ENCODE data around the gene CAMP.

The CAMP gene

GRCh38 chr3:48238531-48239085 is 15.3 kb downstream of the CAMP start:
- Histone ChIP-seq H3K4me3 (replicated peaks; ENCODE audit: insufficient read depth, low read length) (no peak overlapping the region), H3K27me3 (ENCODE audit: insufficient read depth, poor library complexity, severe bottlenecking) (no peaks in the 10 kb centered on the region), H3K27ac (replicated peaks) (no peak overlapping the region)
- DNase-seq (ENCODE audit: low read depth in 1 of 2, low spot score in 1 of 2): no peak
- TF ChIP-seq CTCF (IDR thresholded peaks at IDR 0.05; ENCODE audit: insufficient read depth, low read length) (no peak), POLR2AphosphoS5 (IDR thresholded peaks at IDR 0.05; ENCODE audit: low read depth) (no peak), GABPA (IDR thresholded peaks at IDR 0.05; ENCODE audit: low read depth) (no peak), REST (IDR thresholded peaks at IDR 0.05; ENCODE audit: insufficient replicate concordance, low read depth) (no peak), SPI1 (IDR thresholded peaks at IDR 0.05; ENCODE audit: borderline replicate concordance, low read depth) (no peak)

GRCh38 chr3:48240000-48240963 is 17.0 kb downstream of the CAMP start:
- Histone ChIP-seq H3K27me3 (ENCODE audit: insufficient read depth, poor library complexity, severe bottlenecking) (no peaks in the 10 kb centered on the region), H3K27ac (replicated peaks) (peak overlapping the region; percentile 66), H3K4me3 (replicated peaks; ENCODE audit: insufficient read depth, low read length) (peak overlapping the region; percentile 74; the same call in 1 of the 2 replicates)
- TF ChIP-seq SPI1 (IDR thresholded peaks at IDR 0.05; ENCODE audit: borderline replicate concordance, low read depth) (no peak), POLR2AphosphoS5 (IDR thresholded peaks at IDR 0.05; ENCODE audit: low read depth) (no peak), CTCF (IDR thresholded peaks at IDR 0.05; ENCODE audit: insufficient read depth, low read length) (no peak), GABPA (IDR thresholded peaks at IDR 0.05; ENCODE audit: low read depth) (no peak), REST (IDR thresholded peaks at IDR 0.05; ENCODE audit: insufficient replicate concordance, low read depth) (no peak)
- DNase-seq (ENCODE audit: low read depth in 1 of 2, low spot score in 1 of 2): no peak

- no peak for DNase-seq (ENCODE audit: low read depth in 1 of 2, low spot score in 1 of 2)
- Histone ChIP-seq H3K27me3 (ENCODE audit: insufficient read depth, poor library complexity, severe bottlenecking) (no peaks in the 10 kb centered on the region), H3K27ac (replicated peaks) (peak overlapping the region; percentile 66), H3K4me3 (replicated peaks; ENCODE audit: insufficient read depth, low read length) (peak overlapping the region; percentile 74)
- TF ChIP-seq GABPA (IDR thresholded peaks at IDR 0.05; ENCODE audit: low read depth) (no peak), SPI1 (IDR thresholded peaks at IDR 0.05; ENCODE audit: borderline replicate concordance, low read depth) (no peak), POLR2AphosphoS5 (IDR thresholded peaks at IDR 0.05; ENCODE audit: low read depth) (no peak), CTCF (IDR thresholded peaks at IDR 0.05; ENCODE audit: insufficient read depth, low read length) (no peak), REST (IDR thresholded peaks at IDR 0.05; ENCODE audit: insufficient replicate concordance, low read depth) (no peak)
Measured at GRCh38 chr3:48241796-48242455, 18.6 kb downstream of the CAMP start.

Measured in HL-60 (cell line).